ENCODE measurements around the gene CBFB.

CBFB gene

GRCh38 chr16:67053767-67054334 lies 24.9 kb downstream of the CBFB start:
- Histone ChIP-seq H3K4me1 (ENCODE audit: control insufficient read depth, insufficient read depth, low read length) (peaks cover 33% of the 10 kb centered on the region), H3K27me3 (ENCODE audit: control insufficient read depth, insufficient read depth, low read length) (no peaks in the 10 kb centered on the region), H3K9ac (ENCODE audit: low read depth, low read length) (no peak overlapping the region), H3K9me3 (replicated peaks; ENCODE audit: low read length) (no peaks in the 10 kb centered on the region), H3K4me3 (ENCODE audit: low read length) (no peak overlapping the region), H3K36me3 (ENCODE audit: insufficient read depth, low read length) (peaks cover 15% of the 10 kb centered on the region), H3K4me2 (ENCODE audit: low read length) (no peak overlapping the region)

GRCh38 chr16:67054901-67055300 lies 26.0 kb downstream of the CBFB start:
- peaks cover 33% of the 10 kb centered on the region for H3K4me1 ChIP-seq (ENCODE audit: control insufficient read depth, insufficient read depth, low read length)
- no peaks in the 10 kb centered on the region for H3K9me3 ChIP-seq (replicated peaks; ENCODE audit: low read length)
- H3K9ac ChIP-seq (ENCODE audit: low read depth, low read length): no peak overlapping the region

GRCh38 chr16:67055712-67056487 lies 27.0 kb downstream of the CBFB start:
- H3K27me3 ChIP-seq (ENCODE audit: control insufficient read depth, insufficient read depth, low read length): no peaks in the 10 kb centered on the region
- peak overlapping the region; percentile 43 for H3K9ac ChIP-seq (ENCODE audit: low read depth, low read length)
- H3K9me3 ChIP-seq (replicated peaks; ENCODE audit: low read length): no peaks in the 10 kb centered on the region
- H3K36me3 ChIP-seq (ENCODE audit: insufficient read depth, low read length): peaks cover 9% of the 10 kb centered on the region
- H3K4me1 ChIP-seq (ENCODE audit: control insufficient read depth, insufficient read depth, low read length): peaks cover 27% of the 10 kb centered on the region
- H3K4me2 ChIP-seq (ENCODE audit: low read length): peak overlapping the region; percentile 72
- H3K4me3 ChIP-seq (ENCODE audit: low read length): peak overlapping the region; percentile 31

More at GRCh38 chr16:67054901-67055300, 26.0 kb downstream of the CBFB start:
- H3K4me3 ChIP-seq (ENCODE audit: low read length): no peak overlapping the region
- H3K27me3 ChIP-seq (ENCODE audit: control insufficient read depth, insufficient read depth, low read length): no peaks in the 10 kb centered on the region
- peaks cover 9% of the 10 kb centered on the region for H3K36me3 ChIP-seq (ENCODE audit: insufficient read depth, low read length)
- no peak overlapping the region for H3K4me2 ChIP-seq (ENCODE audit: low read length)

GRCh38 chr16:67063008-67063407 lies 34.1 kb downstream of the CBFB start:
- H3K36me3 ChIP-seq (ENCODE audit: insufficient read depth, low read length): peaks cover 14% of the 10 kb centered on the region
- H3K9ac ChIP-seq (ENCODE audit: low read depth, low read length): no peak overlapping the region
- H3K9me3 ChIP-seq (replicated peaks; ENCODE audit: low read length): no peaks in the 10 kb centered on the region
- H3K27me3 ChIP-seq (ENCODE audit: control insufficient read depth, insufficient read depth, low read length): no peaks in the 10 kb centered on the region
- H3K4me1 ChIP-seq (ENCODE audit: control insufficient read depth, insufficient read depth, low read length): peaks cover 2% of the 10 kb centered on the region
- H3K4me3 ChIP-seq (ENCODE audit: low read length): no peak overlapping the region
- H3K4me2 ChIP-seq (ENCODE audit: low read length): no peak overlapping the region

GRCh38 chr16:67068212-67068753 lies 39.3 kb downstream of the CBFB start:
- Histone ChIP-seq H3K4me3 (ENCODE audit: low read length) (no peak overlapping the region), H3K27me3 (ENCODE audit: control insufficient read depth, insufficient read depth, low read length) (no peaks in the 10 kb centered on the region), H3K9ac (ENCODE audit: low read depth, low read length) (no peak overlapping the region), H3K4me2 (ENCODE audit: low read length) (no peak overlapping the region), H3K36me3 (ENCODE audit: insufficient read depth, low read length) (peaks cover 41% of the 10 kb centered on the region), H3K9me3 (replicated peaks; ENCODE audit: low read length) (no peaks in the 10 kb centered on the region), H3K4me1 (ENCODE audit: control insufficient read depth, insufficient read depth, low read length) (peaks cover 2% of the 10 kb centered on the region)

GRCh38 chr16:67071476-67072048 lies 42.6 kb downstream of the CBFB start:
- no peak overlapping the region for H3K4me3 ChIP-seq (ENCODE audit: low read length)
- H3K9ac ChIP-seq (ENCODE audit: low read depth, low read length): no peak overlapping the region
- H3K9me3 ChIP-seq (replicated peaks; ENCODE audit: low read length): no peaks in the 10 kb centered on the region
- H3K4me2 ChIP-seq (ENCODE audit: low read length): no peak overlapping the region
- peaks cover 59% of the 10 kb centered on the region for H3K36me3 ChIP-seq (ENCODE audit: insufficient read depth, low read length)
- no peaks in the 10 kb centered on the region for H3K27me3 ChIP-seq (ENCODE audit: control insufficient read depth, insufficient read depth, low read length)
- peaks cover 2% of the 10 kb centered on the region for H3K4me1 ChIP-seq (ENCODE audit: control insufficient read depth, insufficient read depth, low read length)

GRCh38 chr16:67075331-67075730 lies 46.4 kb downstream of the CBFB start:
- H3K4me3 ChIP-seq (ENCODE audit: low read length): no peak overlapping the region
- H3K4me2 ChIP-seq (ENCODE audit: low read length): no peak overlapping the region
- H3K36me3 ChIP-seq (ENCODE audit: insufficient read depth, low read length): peaks cover 53% of the 10 kb centered on the region
- no peaks in the 10 kb centered on the region for H3K4me1 ChIP-seq (ENCODE audit: control insufficient read depth, insufficient read depth, low read length)
- no peaks in the 10 kb centered on the region for H3K9me3 ChIP-seq (replicated peaks; ENCODE audit: low read length)
- H3K9ac ChIP-seq (ENCODE audit: low read depth, low read length): no peak overlapping the region
- H3K27me3 ChIP-seq (ENCODE audit: control insufficient read depth, insufficient read depth, low read length): no peaks in the 10 kb centered on the region

- no peak overlapping the region for H3K9ac ChIP-seq (ENCODE audit: low read depth, low read length)
- no peaks in the 10 kb centered on the region for H3K27me3 ChIP-seq (ENCODE audit: control insufficient read depth, insufficient read depth, low read length)
- H3K9me3 ChIP-seq (replicated peaks; ENCODE audit: low read length): no peaks in the 10 kb centered on the region
- H3K4me2 ChIP-seq (ENCODE audit: low read length): no peak overlapping the region
- H3K4me3 ChIP-seq (ENCODE audit: low read length): no peak overlapping the region
- peaks cover 48% of the 10 kb centered on the region for H3K36me3 ChIP-seq (ENCODE audit: insufficient read depth, low read length)
- no peaks in the 10 kb centered on the region for H3K4me1 ChIP-seq (ENCODE audit: control insufficient read depth, insufficient read depth, low read length)
These were observed 48.9 kb downstream of the CBFB start for GRCh38 chr16:67077871-67078270.

GRCh38 chr16:67082100-67082499 lies 53.2 kb downstream of the CBFB start:
- no peaks in the 10 kb centered on the region for H3K27me3 ChIP-seq (ENCODE audit: control insufficient read depth, insufficient read depth, low read length)
- H3K4me2 ChIP-seq (ENCODE audit: low read length): no peak overlapping the region
- no peak overlapping the region for H3K9ac ChIP-seq (ENCODE audit: low read depth, low read length)
- H3K4me1 ChIP-seq (ENCODE audit: control insufficient read depth, insufficient read depth, low read length): no peaks in the 10 kb centered on the region
- H3K36me3 ChIP-seq (ENCODE audit: insufficient read depth, low read length): peaks cover 50% of the 10 kb centered on the region
- no peaks in the 10 kb centered on the region for H3K9me3 ChIP-seq (replicated peaks; ENCODE audit: low read length)
- H3K4me3 ChIP-seq (ENCODE audit: low read length): no peak overlapping the region

- no peak overlapping the region for H3K4me3 ChIP-seq (ENCODE audit: low read length)
- H3K4me1 ChIP-seq (ENCODE audit: control insufficient read depth, insufficient read depth, low read length): no peaks in the 10 kb centered on the region
- H3K4me2 ChIP-seq (ENCODE audit: low read length): no peak overlapping the region
- no peak overlapping the region for H3K9ac ChIP-seq (ENCODE audit: low read depth, low read length)
- H3K36me3 ChIP-seq (ENCODE audit: insufficient read depth, low read length): peaks cover 47% of the 10 kb centered on the region
- H3K27me3 ChIP-seq (ENCODE audit: control insufficient read depth, insufficient read depth, low read length): no peaks in the 10 kb centered on the region
- H3K9me3 ChIP-seq (replicated peaks; ENCODE audit: low read length): no peaks in the 10 kb centered on the region
These were observed 53.9 kb downstream of the CBFB start for GRCh38 chr16:67082891-67083290.

- no peak overlapping the region for H3K4me2 ChIP-seq (ENCODE audit: low read length)
- no peaks in the 10 kb centered on the region for H3K4me1 ChIP-seq (ENCODE audit: control insufficient read depth, insufficient read depth, low read length)
- no peak overlapping the region for H3K4me3 ChIP-seq (ENCODE audit: low read length)
- peaks cover 50% of the 10 kb centered on the region for H3K36me3 ChIP-seq (ENCODE audit: insufficient read depth, low read length)
- no peaks in the 10 kb centered on the region for H3K9me3 ChIP-seq (replicated peaks; ENCODE audit: low read length)
- no peak overlapping the region for H3K9ac ChIP-seq (ENCODE audit: low read depth, low read length)
- H3K27me3 ChIP-seq (ENCODE audit: control insufficient read depth, insufficient read depth, low read length): no peaks in the 10 kb centered on the region
These were observed 55.5 kb downstream of the CBFB start for GRCh38 chr16:67084345-67085028.

Data from skeletal muscle satellite cell (primary cell).